SK-N-SH treated with all-trans-retinoic acid at 6 μM for 48 hours (cell line): ENCODE data around the gene MGLL.

Experiments used
- ATAC-seq: fragments of 200-7000 bp; cut with Tn5 transposase; 3 replicates; pipeline ENCODE4 v1.9.1; 2020; ENCODE audit warnings: mild to moderate bottlenecking, moderate library complexity
- ARNTL ChIP-seq: fragments of 450-650 bp; formaldehyde crosslinking; IDR thresholded peaks from 2 replicates; pipeline ENCODE4 v1.5.0; 2020; ENCODE audit warnings: low read depth, mild to moderate bottlenecking, moderate library complexity, borderline replicate concordance
- BACH2 ChIP-seq: fragments of 250-450 bp; sonication (Bioruptor Pico); IDR thresholded peaks from 2 replicates; pipeline ENCODE4 v1.9.0; 2021; ENCODE audit warnings: mild to moderate bottlenecking, borderline replicate concordance
- CSDC2 ChIP-seq: fragments of 250-450 bp; sonication (Bioruptor Pico); IDR thresholded peaks from 2 replicates; pipeline ENCODE4 v1.5.0; 2020; ENCODE audit warnings: mild to moderate bottlenecking, moderate library complexity
- CSRNP3 ChIP-seq: fragments of 250-450 bp; sonication (Bioruptor Pico); IDR thresholded peaks from 2 replicates; pipeline ENCODE4 v1.5.1; 2021; ENCODE audit warnings: mild to moderate bottlenecking, moderate library complexity
- ESRRG ChIP-seq: fragments of 250-450 bp; sonication (Bioruptor Pico); IDR thresholded peaks from 2 replicates; pipeline ENCODE4 v1.6.1; 2021; ENCODE audit warnings: mild to moderate bottlenecking
- GLIS3 ChIP-seq: fragments of 250-450 bp; sonication (Bioruptor Pico); IDR thresholded peaks from 2 replicates; pipeline ENCODE4 v1.5.0; 2020; ENCODE audit warnings: mild to moderate bottlenecking, moderate library complexity
- ISL1 ChIP-seq: fragments of 250-450 bp; sonication (Bioruptor Pico); IDR thresholded peaks from 2 replicates; pipeline ENCODE4 v2.1.2; 2022; ENCODE audit warnings: mild to moderate bottlenecking, moderate library complexity
- OSR1 ChIP-seq: fragments of 250-450 bp; sonication (Bioruptor Pico); IDR thresholded peaks from 2 replicates; pipeline ENCODE4 v1.8.0; 2022; ENCODE audit warnings: moderate library complexity, mild to moderate bottlenecking, inconsistent platforms
- RARB ChIP-seq: fragments of 250-450 bp; sonication (Bioruptor Pico); IDR thresholded peaks from 2 replicates; pipeline ENCODE4 v1.8.0; 2021; ENCODE audit warnings: mild to moderate bottlenecking, moderate library complexity
- SNAI2 ChIP-seq: fragments of 250-450 bp; sonication (Bioruptor Pico); IDR thresholded peaks from 2 replicates; pipeline ENCODE4 v1.5.0; 2020; ENCODE audit warnings: mild to moderate bottlenecking, moderate library complexity
- TCF4 ChIP-seq: fragments of 250-450 bp; sonication (Bioruptor Pico); IDR thresholded peaks from 2 replicates; pipeline ENCODE4 v1.8.0; 2021; ENCODE audit warnings: mild to moderate bottlenecking, moderate library complexity, borderline replicate concordance
- TOX ChIP-seq: fragments of 250-450 bp; sonication (Bioruptor Pico); IDR thresholded peaks from 2 replicates; pipeline ENCODE4 v1.8.0; 2021; ENCODE audit warnings: mild to moderate bottlenecking, moderate library complexity, borderline replicate concordance
- TSHZ2 ChIP-seq: fragments of 250-450 bp; sonication (Bioruptor Pico); IDR thresholded peaks from 2 replicates; pipeline ENCODE4 v1.5.0; 2020; ENCODE audit warnings: mild to moderate bottlenecking, moderate library complexity
- ZC3H10 ChIP-seq: fragments of 250-450 bp; sonication (Bioruptor Pico); IDR thresholded peaks from 2 replicates; pipeline ENCODE4 v1.5.1; 2021; ENCODE audit warnings: mild to moderate bottlenecking, moderate library complexity
- ZFP3 ChIP-seq: fragments of 250-450 bp; sonication (Bioruptor Pico); IDR thresholded peaks from 2 replicates; pipeline ENCODE4 v1.5.0; 2020; ENCODE audit warnings: mild to moderate bottlenecking, moderate library complexity
- ZFP30 ChIP-seq: fragments of 450-650 bp; formaldehyde crosslinking; IDR thresholded peaks from 2 replicates; pipeline ENCODE4 v1.5.0; 2022; ENCODE audit warnings: mild to moderate bottlenecking, moderate library complexity
- ZNF70 ChIP-seq: fragments of 450-650 bp; formaldehyde crosslinking; IDR thresholded peaks from 2 replicates; pipeline ENCODE4 v1.5.0; 2020; ENCODE audit warnings: mild to moderate bottlenecking, moderate library complexity
- ZNF8 ChIP-seq: fragments of 450-650 bp; formaldehyde crosslinking; IDR thresholded peaks from 2 replicates; pipeline ENCODE4 v1.5.0; 2020; ENCODE audit warnings: mild to moderate bottlenecking, moderate library complexity
- TF ChIP-seq, protein P1 (sequence below): fragments of 250-450 bp; sonication (Bioruptor Pico); IDR thresholded peaks from 2 replicates; pipeline ENCODE4 v1.5.1; 2020; ENCODE audit warnings: low read depth, mild to moderate bottlenecking, moderate library complexity
- TF ChIP-seq, protein P2 (sequence below): fragments of 250-450 bp; sonication (Bioruptor Pico); IDR thresholded peaks from 2 replicates; pipeline ENCODE4 v1.8.0; 2021; ENCODE audit warnings: low read depth, mild to moderate bottlenecking, moderate library complexity, borderline replicate concordance

MGLL gene

GRCh38 chr3:127650236-127650635 lies 172.1 kb downstream of the MGLL start:
- TF ChIP-seq ARNTL (CRISPR knock-in tag) (no peak), RARB (CRISPR knock-in tag) (no peak), CSDC2 (CRISPR knock-in tag) (no peak), OSR1 (CRISPR knock-in tag) (no peak), ESRRG (no peak), TSHZ2 (no peak), ZC3H10 (no peak), GLIS3 (CRISPR knock-in tag) (no peak), ISL1 (CRISPR knock-in tag) (no peak), BACH2 (CRISPR knock-in tag) (no peak)
- TF ChIP-seq, protein P1, sequence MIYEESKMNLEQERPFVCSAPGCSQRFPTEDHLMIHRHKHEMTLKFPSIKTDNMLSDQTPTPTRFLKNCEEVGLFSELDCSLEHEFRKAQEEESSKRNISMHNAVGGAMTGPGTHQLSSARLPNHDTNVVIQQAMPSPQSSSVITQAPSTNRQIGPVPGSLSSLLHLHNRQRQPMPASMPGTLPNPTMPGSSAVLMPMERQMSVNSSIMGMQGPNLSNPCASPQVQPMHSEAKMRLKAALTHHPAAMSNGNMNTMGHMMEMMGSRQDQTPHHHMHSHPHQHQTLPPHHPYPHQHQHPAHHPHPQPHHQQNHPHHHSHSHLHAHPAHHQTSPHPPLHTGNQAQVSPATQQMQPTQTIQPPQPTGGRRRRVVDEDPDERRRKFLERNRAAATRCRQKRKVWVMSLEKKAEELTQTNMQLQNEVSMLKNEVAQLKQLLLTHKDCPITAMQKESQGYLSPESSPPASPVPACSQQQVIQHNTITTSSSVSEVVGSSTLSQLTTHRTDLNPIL (CRISPR knock-in tag): no peak
- TF ChIP-seq, protein P2, sequence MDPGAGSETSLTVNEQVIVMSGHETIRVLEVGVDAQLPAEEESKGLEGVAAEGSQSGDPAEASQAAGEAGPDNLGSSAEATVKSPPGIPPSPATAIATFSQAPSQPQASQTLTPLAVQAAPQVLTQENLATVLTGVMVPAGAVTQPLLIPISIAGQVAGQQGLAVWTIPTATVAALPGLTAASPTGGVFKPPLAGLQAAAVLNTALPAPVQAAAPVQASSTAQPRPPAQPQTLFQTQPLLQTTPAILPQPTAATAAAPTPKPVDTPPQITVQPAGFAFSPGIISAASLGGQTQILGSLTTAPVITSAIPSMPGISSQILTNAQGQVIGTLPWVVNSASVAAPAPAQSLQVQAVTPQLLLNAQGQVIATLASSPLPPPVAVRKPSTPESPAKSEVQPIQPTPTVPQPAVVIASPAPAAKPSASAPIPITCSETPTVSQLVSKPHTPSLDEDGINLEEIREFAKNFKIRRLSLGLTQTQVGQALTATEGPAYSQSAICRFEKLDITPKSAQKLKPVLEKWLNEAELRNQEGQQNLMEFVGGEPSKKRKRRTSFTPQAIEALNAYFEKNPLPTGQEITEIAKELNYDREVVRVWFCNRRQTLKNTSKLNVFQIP: no peak
- ATAC-seq: no peak

DNA sequence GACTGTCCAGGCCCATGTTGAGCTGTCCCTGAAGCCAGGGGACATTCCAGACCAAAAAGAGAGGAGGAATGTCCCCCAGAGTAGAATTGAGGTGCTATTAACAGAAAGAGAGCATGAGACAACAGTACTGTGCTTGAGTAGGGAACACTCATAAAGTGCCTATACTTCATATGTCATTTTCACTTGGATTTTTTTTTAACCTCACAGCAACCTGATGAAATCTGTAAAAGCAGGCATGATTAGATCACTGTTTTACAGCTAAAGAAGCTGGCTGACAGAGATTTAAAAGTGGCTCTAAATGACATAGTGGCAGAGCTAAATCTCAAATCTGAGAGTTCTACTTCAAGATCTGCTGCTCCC lies 174.5 kb downstream of the MGLL start:
- TF ChIP-seq RARB (CRISPR knock-in tag) (no peak), BACH2 (CRISPR knock-in tag) (no peak), SNAI2 (CRISPR knock-in tag) (no peak)
- TF ChIP-seq, protein P1 (CRISPR knock-in tag): no peak
- ATAC-seq: no peak

GRCh38 chr3:127647166-127647844 lies 175.0 kb downstream of the MGLL start:
- ATAC-seq: no peak
- TF ChIP-seq ESRRG: no peak
- no peak for TF ChIP-seq RARB (CRISPR knock-in tag)
- no peak for TF ChIP-seq CSRNP3 (CRISPR knock-in tag)
- TF ChIP-seq ZFP3 (CRISPR knock-in tag): no peak
- TF ChIP-seq TCF4 (CRISPR knock-in tag): no peak
- no peak for TF ChIP-seq ZFP30
- TF ChIP-seq TSHZ2: no peak
- no peak for TF ChIP-seq TOX
- no peak for TF ChIP-seq ISL1 (CRISPR knock-in tag)
- TF ChIP-seq, protein P1 (CRISPR knock-in tag): no peak
- no peak for TF ChIP-seq ARNTL (CRISPR knock-in tag)
- no peak for TF ChIP-seq BACH2 (CRISPR knock-in tag)
- TF ChIP-seq OSR1 (CRISPR knock-in tag): no peak
- TF ChIP-seq ZNF8: no peak
- TF ChIP-seq, protein P2: no peak
- TF ChIP-seq CSDC2 (CRISPR knock-in tag): no peak
- TF ChIP-seq ZNF70 (CRISPR knock-in tag): no peak
- no peak for TF ChIP-seq SNAI2 (CRISPR knock-in tag)
